GM12864 (cell line): ENCODE results near the gene GABRG3.

Source experiments
- DNase-seq: peaks from one replicate; pipeline ENCODE4 v3.0.0-alpha.2; 2011; ENCODE audit warnings: low read depth
- H3K4me3 ChIP-seq: 2 replicates; pipeline ENCODE4 v1.5.1; 2011; ENCODE audit warnings: mild to moderate bottlenecking, low read depth, low read length, control low read depth
- TF ChIP-seq, protein P1 (sequence below): IDR thresholded peaks from 2 replicates; pipeline ENCODE4 v1.5.1; 2011; ENCODE audit warnings: low read depth, mild to moderate bottlenecking, moderate library complexity, low read length, control low read depth, inconsistent platforms; ENCODE audit errors: missing control alignments

The GABRG3 gene

GRCh38 chr15:27418726-27419125, 447.7 kb downstream of the GABRG3 start:
- no peak for DNase-seq
- H3K4me3 ChIP-seq, result no peak overlapping the region
- TF ChIP-seq, protein P1, sequence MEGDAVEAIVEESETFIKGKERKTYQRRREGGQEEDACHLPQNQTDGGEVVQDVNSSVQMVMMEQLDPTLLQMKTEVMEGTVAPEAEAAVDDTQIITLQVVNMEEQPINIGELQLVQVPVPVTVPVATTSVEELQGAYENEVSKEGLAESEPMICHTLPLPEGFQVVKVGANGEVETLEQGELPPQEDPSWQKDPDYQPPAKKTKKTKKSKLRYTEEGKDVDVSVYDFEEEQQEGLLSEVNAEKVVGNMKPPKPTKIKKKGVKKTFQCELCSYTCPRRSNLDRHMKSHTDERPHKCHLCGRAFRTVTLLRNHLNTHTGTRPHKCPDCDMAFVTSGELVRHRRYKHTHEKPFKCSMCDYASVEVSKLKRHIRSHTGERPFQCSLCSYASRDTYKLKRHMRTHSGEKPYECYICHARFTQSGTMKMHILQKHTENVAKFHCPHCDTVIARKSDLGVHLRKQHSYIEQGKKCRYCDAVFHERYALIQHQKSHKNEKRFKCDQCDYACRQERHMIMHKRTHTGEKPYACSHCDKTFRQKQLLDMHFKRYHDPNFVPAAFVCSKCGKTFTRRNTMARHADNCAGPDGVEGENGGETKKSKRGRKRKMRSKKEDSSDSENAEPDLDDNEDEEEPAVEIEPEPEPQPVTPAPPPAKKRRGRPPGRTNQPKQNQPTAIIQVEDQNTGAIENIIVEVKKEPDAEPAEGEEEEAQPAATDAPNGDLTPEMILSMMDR, result no peak

DNA sequence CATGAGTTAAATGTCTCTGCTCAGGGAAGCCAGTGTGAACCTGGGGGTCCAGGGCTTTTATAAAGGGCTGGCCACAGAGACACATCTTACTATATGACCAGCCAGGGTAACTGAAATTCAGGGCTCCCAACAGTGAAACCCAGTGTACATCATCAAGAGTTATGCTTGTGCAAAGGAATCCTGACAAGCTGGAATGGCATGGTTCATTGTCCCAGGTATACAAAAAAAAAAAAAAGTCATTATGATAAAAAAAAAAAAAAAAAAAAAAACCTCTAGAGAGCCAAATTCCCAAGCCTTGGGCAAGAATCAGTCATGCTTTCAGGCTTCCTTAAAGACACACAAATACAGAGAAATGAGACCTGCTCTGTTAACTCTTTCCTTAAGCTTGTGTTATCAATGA, 452.0 kb downstream of the GABRG3 start:
- DNase-seq, result no peak
- TF ChIP-seq, protein P1, result no peak
- H3K4me3 ChIP-seq, result no peak overlapping the region

DNA sequence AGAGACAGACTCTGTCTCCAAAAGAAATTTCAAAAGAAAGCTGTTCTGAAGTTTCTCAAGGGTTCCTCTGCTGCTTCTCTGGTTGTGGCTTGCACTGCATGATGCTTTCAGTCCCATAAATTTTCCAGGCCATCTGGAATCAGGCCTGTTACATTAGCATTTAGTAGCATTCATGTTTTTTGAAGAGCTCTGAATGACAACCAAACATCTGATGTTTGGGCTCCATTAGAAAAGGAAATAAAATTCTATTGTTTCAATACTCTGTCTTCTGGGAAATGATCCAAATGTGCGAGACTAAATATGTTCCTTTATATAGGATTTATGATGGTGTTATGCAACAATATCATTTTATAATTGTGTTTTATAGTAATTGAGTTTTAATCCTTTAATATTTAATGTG, 455.8 kb downstream of the GABRG3 start:
- H3K4me3 ChIP-seq, result no peak overlapping the region
- TF ChIP-seq, protein P1, result no peak
- no peak for DNase-seq

GRCh38 chr15:27427276-27427675, 456.3 kb downstream of the GABRG3 start:
- no peak overlapping the region for H3K4me3 ChIP-seq
- TF ChIP-seq, protein P1, result no peak
- DNase-seq, result no peak

DNA sequence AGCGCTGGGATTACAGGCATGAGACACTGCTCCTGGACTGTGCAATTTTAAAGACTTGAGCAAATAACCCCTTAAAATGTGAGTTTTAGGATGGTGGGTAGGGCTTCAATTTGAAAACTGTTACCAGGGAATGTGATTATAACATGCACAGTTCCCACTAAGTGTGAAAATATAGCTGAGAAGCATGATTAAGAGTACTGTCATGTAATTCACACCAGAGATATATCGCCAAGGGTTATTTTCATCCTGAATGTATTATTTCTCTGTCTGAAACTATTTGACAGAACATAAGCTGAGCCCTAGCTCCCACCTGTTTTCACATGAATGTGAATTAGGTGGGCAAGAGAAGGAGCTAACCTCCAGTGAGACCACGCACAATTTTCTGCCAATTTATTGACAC, 457.2 kb downstream of the GABRG3 start:
- DNase-seq, result no peak
- TF ChIP-seq, protein P1, result no peak
- no peak overlapping the region for H3K4me3 ChIP-seq

- H3K4me3 ChIP-seq, result no peak overlapping the region
- no peak for DNase-seq
- TF ChIP-seq, protein P1, result no peak
Measured at GRCh38 chr15:27429577-27429976, 458.6 kb downstream of the GABRG3 start.

- no peak for DNase-seq
- TF ChIP-seq, protein P1, result no peak
- H3K4me3 ChIP-seq, result no peak overlapping the region
Measured at GRCh38 chr15:27433604-27434003, 462.6 kb downstream of the GABRG3 start.
